Stomach smooth muscle (tissue), 2 donors: ENCODE data around the gene ISG15.
A peak's percentile ranks its signal among the peaks of the same experiment; 100 is the strongest.
"Not testable (repeated sequence)": the region's sequence is repeated elsewhere in the genome, so short reads cannot be mapped to it uniquely, and the experiment has no call there.

Source experiments
- H3K27ac ChIP-seq: one replicate; pipeline ENCODE4 v1.7.0; 2013; ENCODE audit warnings: mild to moderate bottlenecking, low read length, inconsistent platforms
- H3K27me3 ChIP-seq, 2 donors: one replicate each; pipeline ENCODE4 v1.7.0; 2013; ENCODE audit warnings: low read length in 2 of 2; ENCODE audit not compliant: insufficient read depth in 2 of 2, control insufficient read depth in 1 of 2
- H3K36me3 ChIP-seq, 2 donors: one replicate each; pipeline ENCODE4 v1.7.0; 2013; ENCODE audit warnings: low read length in 2 of 2; ENCODE audit not compliant: control insufficient read depth in 2 of 2, insufficient read depth in 2 of 2
- H3K4me1 ChIP-seq: one replicate; pipeline ENCODE4 v1.7.0; 2013; ENCODE audit warnings: low read length; ENCODE audit not compliant: control insufficient read depth, insufficient read depth
- H3K4me3 ChIP-seq, 2 donors: one replicate each; pipeline ENCODE4 v1.7.0; 2013; ENCODE audit warnings: low read length in 2 of 2
- H3K9ac ChIP-seq, 2 donors: one replicate each; pipeline ENCODE4 v1.7.0; 2013; ENCODE audit warnings: low read length in 2 of 2, mild to moderate bottlenecking in 1 of 2
- H3K9me3 ChIP-seq, 2 donors: one replicate each; pipeline ENCODE4 v1.7.0; 2013; ENCODE audit warnings: low read length in 2 of 2; ENCODE audit not compliant: control insufficient read depth in 2 of 2
- donor health status: healthy.
- donor health status: Pancreatic carcinoma.

ISG15 gene

DNA sequence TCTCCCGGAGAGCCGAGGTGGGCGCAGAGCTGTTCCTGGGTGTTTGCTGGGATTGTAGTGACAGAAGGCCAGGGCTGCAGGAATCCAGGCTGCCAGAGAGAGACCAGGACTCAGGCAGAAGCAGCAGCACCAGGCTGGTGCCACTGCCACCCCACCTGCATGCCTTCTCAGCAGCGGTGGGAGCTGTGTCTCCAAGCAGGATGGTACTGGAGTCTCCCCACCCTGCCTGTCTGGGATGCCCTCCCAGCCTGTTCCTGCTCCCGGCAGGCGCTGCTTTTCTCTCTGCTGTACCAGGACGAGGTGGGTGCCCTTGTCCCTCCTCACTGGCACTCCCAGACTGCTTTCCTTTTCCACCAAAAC lies 8.9 kb upstream of the ISG15 start:
- H3K4me1 ChIP-seq, result peaks cover 25% of the 10 kb centered on the region

DNA sequence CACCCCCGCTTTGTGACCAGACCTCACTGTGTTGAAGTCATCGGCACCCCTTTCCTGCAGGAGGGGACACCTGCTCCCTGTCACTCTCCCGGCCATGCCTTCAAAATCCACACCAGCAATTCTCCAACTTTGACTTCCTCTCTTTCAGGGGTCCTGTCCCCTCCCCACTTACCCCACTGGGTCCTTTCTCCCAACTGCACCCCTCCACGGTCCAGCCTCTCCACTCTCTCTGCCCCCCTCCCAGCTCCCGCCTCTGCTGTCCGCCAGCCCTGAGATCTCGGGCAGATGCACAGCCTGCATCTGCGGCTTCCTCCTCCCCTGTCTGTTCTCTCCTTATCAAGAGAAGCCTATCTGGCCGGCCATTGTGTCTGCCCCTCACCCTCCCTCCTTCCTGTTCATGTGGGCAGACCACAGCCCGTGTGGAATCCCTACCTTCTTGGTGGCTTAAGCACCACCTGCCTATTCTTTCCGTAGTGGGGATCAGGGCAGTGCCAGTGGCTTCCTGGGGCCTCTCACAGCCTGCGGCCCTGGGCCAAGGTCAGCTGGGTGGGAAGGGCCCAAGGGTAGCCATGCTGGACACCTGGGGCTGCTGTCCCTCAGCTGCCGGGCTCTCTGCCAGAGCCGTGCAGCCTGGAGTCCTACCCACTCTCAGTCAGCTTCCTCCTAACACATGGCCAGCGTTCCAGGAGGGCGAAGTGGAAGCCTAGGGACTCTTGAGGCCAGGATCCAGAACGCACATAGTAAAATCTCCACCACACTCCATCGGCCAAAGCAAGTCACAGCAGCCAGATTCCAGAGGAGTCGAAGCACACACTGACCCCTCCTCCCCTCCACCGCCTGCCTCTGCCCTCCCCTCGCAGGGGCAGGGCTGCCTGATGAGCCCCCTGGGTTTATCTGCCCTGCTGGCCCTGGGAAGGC lies 8.3 kb upstream of the ISG15 start:
- peaks cover 25% of the 10 kb centered on the region for H3K4me1 ChIP-seq
- peak overlapping the region; percentile 14 to 29 for H3K9ac ChIP-seq
- no peaks in the 10 kb centered on the region for H3K36me3 ChIP-seq
- H3K4me3 ChIP-seq, result peak overlapping the region in 1 of 2 donors; percentile 11
- peaks cover 6 to 13% of the 10 kb centered on the region in 2 donors for H3K27me3 ChIP-seq
- H3K27ac ChIP-seq, result no peak overlapping the region
- H3K9me3 ChIP-seq, result no peaks in the 10 kb centered on the region

More for the DNA sequence above, 8.9 kb upstream of the ISG15 start:
- Histone ChIP-seq H3K4me3 (no peak overlapping the region), H3K27ac (no peak overlapping the region), H3K9me3 (no peaks in the 10 kb centered on the region), H3K27me3 (peaks cover 6 to 13% of the 10 kb centered on the region in 2 donors), H3K9ac (no peak overlapping the region), H3K36me3 (no peaks in the 10 kb centered on the region)

DNA sequence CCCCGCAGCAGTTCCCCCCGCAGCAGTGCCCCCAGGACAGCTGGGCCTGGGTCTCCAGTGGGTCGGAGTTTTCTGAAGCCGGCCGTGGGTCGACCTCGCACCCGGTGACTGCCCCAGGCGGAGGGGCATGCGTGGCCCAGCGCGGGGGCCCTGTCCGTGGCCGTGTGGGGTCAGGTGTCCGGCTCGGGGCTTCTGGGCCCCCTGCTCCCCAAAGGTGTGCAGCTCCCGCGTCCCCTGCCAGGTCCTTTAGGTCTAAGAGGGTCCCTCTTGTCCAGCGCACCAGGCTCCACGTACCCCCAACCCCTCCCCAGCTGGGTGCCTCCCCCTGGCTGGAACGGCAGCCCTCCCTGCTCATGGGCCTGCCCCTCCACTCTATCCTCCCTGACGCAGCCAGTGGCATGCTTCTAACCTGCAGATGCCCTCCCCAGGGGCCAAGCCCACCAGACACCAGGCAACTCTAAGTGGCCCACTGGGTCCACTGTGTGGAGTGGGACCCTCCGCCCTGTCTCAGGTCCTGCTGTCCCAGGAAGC lies 7.5 kb upstream of the ISG15 start:
- no peak overlapping the region for H3K9ac ChIP-seq
- H3K27me3 ChIP-seq, result peaks cover 5 to 13% of the 10 kb centered on the region in 2 donors
- peaks cover 21% of the 10 kb centered on the region for H3K4me1 ChIP-seq
- H3K9me3 ChIP-seq, result no peaks in the 10 kb centered on the region
- no peak overlapping the region for H3K27ac ChIP-seq
- no peaks in the 10 kb centered on the region for H3K36me3 ChIP-seq
- no peak overlapping the region for H3K4me3 ChIP-seq

DNA sequence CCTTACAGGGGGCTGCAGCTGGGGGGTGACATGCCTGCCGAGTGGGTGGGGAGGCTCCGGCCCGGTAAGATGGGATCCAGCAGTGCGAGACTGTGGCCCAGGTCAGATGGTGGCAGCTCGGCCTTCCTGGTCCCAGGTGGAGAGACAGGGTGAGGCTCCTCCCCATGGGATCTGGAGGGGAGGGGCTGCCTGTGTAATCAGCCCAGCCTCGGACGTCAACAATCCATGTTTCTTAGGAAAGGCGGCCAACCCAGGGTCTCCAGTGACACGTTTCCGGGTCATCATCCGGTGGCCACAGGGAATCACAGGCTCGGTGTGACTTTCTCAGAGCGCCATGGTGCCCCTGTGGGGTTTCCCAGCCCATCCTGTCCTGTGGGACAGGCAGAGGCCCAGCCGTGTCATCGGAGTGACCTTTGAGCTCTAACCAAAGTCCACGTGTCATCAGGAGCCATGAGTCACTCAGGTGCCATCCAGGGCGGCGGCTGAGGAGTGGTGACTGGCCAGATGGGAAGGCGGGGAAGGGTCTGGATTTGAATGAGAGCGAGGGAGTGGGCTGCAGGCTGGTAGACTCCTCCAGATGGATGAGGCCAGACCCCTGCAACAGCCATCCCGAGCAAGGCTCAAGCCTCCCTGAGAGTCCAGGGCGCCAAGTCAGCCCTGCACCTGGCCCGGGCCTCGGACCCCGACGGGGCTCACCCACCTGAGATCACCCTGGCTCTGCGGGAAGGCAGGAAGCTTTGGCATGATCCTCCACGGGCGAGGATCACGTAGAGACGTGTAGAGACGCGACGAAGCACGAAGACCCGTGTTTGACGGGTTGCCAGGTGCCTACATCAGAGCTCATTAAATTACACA lies 6.8 kb upstream of the ISG15 start:
- H3K4me3 ChIP-seq, result no peak overlapping the region
- H3K27me3 ChIP-seq, result peaks cover 4 to 13% of the 10 kb centered on the region in 2 donors
- H3K4me1 ChIP-seq, result peaks cover 15% of the 10 kb centered on the region
- no peak overlapping the region for H3K27ac ChIP-seq
- H3K36me3 ChIP-seq, result no peaks in the 10 kb centered on the region
- H3K9ac ChIP-seq, result no peak overlapping the region
- no peaks in the 10 kb centered on the region for H3K9me3 ChIP-seq

DNA sequence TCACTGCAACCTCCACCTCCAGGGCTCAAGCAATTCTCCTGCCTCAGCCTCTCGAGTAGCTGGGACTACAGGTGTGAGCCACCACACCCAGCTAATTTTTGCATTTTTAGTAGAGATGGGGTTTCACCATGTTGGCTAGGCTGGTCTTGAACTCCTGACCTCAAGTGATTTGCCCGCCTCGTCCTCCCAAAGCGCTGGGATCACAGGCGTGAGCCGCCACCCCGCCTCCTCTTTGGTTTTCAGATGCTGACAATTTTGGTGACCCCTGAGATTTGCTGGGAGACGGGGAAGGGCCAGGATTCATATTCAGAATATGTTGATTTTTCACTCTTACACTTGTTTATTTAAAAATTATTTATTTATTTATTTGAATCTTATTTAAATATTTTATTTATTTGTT lies 3.2 kb upstream of the ISG15 start:
- H3K27ac ChIP-seq, H3K4me3 ChIP-seq, H3K9ac ChIP-seq, H3K9me3 ChIP-seq, H3K36me3 ChIP-seq: not testable (repeated sequence)
- Histone ChIP-seq H3K27me3 (peaks cover 4 to 13% of the 10 kb centered on the region in 2 donors), H3K4me1 (peaks cover 29% of the 10 kb centered on the region)

DNA sequence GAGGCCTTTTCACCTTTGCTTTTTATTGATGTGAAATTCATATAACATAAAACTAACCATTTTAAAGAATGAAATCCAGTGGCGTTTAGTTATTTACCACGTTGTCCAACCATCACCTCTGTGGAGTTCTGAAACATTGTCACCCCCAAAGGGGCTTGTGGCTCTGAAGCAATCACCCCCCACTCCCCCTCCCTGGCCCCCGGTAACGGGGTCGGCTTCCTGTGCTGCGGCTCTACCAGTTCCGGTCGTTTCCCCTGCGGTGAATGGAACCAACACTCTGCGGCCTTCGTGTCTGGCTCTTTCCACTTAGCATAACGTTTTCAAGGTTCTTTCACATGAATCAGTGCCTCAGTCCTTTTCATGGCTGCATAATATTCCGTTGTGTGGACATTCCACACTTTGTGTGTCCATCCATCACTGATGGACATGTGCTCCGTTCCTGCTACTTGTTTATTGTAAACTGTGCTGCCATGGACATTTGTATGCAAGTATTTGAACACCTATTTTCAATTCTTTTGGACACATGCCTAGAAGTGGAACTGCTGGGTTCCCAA lies 1.8 kb upstream of the ISG15 start:
- H3K27ac ChIP-seq, result no peak overlapping the region
- H3K4me3 ChIP-seq, result no peak overlapping the region
- no peak overlapping the region for H3K9ac ChIP-seq
- H3K4me1 ChIP-seq, result peaks cover 21% of the 10 kb centered on the region
- no peaks in the 10 kb centered on the region for H3K36me3 ChIP-seq
- no peaks in the 10 kb centered on the region for H3K9me3 ChIP-seq
- peaks cover 1 to 6% of the 10 kb centered on the region in 2 donors for H3K27me3 ChIP-seq

DNA sequence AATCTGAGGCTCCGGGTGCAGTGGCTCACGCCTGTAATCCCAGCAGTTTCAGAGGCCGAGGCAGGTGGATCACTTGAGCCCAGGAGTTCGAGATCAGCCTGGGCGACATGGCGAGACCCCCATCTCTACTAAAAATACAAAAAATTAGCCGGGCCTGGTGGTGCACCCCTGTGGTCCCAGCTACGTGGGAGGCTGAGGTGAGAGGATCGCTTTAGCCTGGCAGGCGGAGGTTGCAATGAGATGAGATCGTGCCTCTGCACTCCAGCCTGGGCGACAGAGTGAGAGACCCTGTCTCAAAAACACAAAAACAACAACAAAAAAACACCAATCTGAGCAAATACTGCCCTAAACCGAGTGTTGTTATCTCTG lies 577 bp upstream of the ISG15 start:
- peak overlapping the region; percentile 70 to 74 for H3K9ac ChIP-seq
- peaks cover 21% of the 10 kb centered on the region for H3K4me1 ChIP-seq
- H3K27ac ChIP-seq, result peak overlapping the region; percentile 76
- H3K27me3 ChIP-seq, H3K36me3 ChIP-seq, H3K9me3 ChIP-seq: not testable (repeated sequence)
- H3K4me3 ChIP-seq, result peak overlapping the region; percentile 91 to 93

DNA sequence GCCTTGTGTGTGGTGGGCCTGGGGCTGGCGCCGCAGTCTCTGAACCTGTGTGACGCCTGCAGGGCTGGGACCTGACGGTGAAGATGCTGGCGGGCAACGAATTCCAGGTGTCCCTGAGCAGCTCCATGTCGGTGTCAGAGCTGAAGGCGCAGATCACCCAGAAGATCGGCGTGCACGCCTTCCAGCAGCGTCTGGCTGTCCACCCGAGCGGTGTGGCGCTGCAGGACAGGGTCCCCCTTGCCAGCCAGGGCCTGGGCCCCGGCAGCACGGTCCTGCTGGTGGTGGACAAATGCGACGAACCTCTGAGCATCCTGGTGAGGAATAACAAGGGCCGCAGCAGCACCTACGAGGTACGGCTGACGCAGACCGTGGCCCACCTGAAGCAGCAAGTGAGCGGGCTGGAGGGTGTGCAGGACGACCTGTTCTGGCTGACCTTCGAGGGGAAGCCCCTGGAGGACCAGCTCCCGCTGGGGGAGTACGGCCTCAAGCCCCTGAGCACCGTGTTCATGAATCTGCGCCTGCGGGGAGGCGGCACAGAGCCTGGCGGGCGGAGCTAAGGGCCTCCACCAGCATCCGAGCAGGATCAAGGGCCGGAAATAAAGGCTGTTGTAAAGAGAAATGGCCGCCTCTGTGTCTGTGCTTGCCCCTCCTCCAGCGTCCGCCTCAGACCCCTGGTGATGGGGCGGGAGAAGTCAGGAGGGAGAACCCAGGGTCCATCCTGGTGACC lies 788 bp downstream of the ISG15 start:
- H3K4me1 ChIP-seq, result peaks cover 21% of the 10 kb centered on the region
- H3K36me3 ChIP-seq, result no peaks in the 10 kb centered on the region
- H3K9me3 ChIP-seq, result no peaks in the 10 kb centered on the region
- peak overlapping the region; percentile 76 for H3K27ac ChIP-seq
- peak overlapping the region; percentile 91 to 93 for H3K4me3 ChIP-seq
- no peaks in the 10 kb centered on the region for H3K27me3 ChIP-seq
- peak overlapping the region; percentile 70 to 81 for H3K9ac ChIP-seq

DNA sequence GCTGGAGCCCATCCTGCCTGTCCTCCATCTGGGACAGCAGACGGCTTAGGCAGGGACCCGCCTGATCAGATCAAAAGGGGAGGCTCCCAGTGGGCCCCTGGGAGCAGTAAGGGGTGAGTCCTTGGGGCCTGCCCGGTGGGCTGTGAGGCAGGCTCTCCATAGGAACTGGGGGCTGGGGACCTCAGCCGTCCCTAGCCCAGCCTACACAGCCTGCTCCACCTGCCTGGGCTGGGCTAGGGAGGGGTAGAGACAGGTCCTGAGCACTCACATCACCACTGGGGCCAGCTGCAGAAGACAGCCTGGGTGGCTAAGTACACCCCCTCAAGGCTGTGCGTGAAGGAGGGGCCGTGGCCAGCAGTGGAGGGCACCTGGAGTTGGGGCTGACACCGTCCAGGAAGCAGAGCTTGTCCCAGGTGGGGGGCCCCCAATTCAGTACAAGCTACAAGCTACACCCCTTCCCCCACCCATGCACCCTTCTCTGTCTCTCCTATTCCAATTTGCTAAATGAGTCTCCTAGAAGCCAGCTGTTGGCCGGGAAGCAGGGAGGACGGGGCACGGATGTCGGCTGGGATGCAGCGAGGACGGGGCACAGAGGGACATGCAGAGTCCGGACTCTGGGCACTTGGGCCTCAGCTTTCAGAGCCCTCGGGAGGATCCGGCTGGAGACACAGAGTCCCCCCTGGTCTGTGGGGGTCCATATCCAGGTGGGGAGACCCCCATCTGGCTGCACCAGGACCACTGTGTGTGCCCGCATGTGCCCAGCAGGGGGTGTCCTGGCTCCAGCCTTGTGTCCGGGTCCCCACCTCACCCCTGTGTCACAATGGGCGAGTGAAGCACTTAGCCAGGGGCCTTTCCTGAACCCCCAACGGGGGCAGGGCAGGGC lies 1.7 kb downstream of the ISG15 start:
- Histone ChIP-seq H3K27me3 (no peaks in the 10 kb centered on the region), H3K9me3 (no peaks in the 10 kb centered on the region), H3K27ac (no peak overlapping the region), H3K4me3 (no peak overlapping the region), H3K9ac (no peak overlapping the region), H3K36me3 (no peaks in the 10 kb centered on the region), H3K4me1 (peaks cover 21% of the 10 kb centered on the region)
